Stomach (tissue), 9 donors: ENCODE results near the gene CBX7. TPM values are rescaled to one million over a fixed set of nuclear protein-coding genes. Genes with fewer than 3 reads are reported as not detected.

Source experiments
- DNase-seq, 2 donors: peaks; one replicate each; pipeline versions ENCODE4 v3.0.0 to v3.0.0-alpha.2; 2013 to 2019
- H3K27ac ChIP-seq, 5 donors: fragments of 200-600 bp in 4 of 5; sonication (generic) in 4 of 5; one replicate each; pipeline ENCODE4 v1.5.1; 2013 to 2019; ENCODE audit warnings: mild to moderate bottlenecking in 1 of 5, moderate library complexity in 1 of 5
- H3K27me3 ChIP-seq, 3 donors: fragments of 200-600 bp; sonication (generic); one replicate each; pipeline ENCODE4 v1.5.1; 2017 to 2019; ENCODE audit warnings: mixed run types in 1 of 3
- H3K36me3 ChIP-seq, 4 donors: fragments of 200-600 bp; sonication (generic); 1 replicate in 3 of 4; 2 replicates in 1 of 4; pipeline ENCODE4 v1.5.1; 2016 to 2019
- H3K4me1 ChIP-seq, 4 donors: fragments of 200-600 bp; sonication (generic); one replicate each; pipeline ENCODE4 v1.5.1; 2016 to 2019
- H3K4me3 ChIP-seq, 4 donors: fragments of 200-600 bp; sonication (generic) in 3 of 4; one replicate each; pipeline ENCODE4 v1.5.1; 2016 to 2019; ENCODE audit warnings: mild to moderate bottlenecking in 1 of 4
- H3K9me3 ChIP-seq, 4 donors: fragments of 200-600 bp; sonication (generic); one replicate each; pipeline ENCODE4 v1.5.1; 2016 to 2019
- EP300 ChIP-seq: sonication (generic); formaldehyde crosslinking; IDR thresholded peaks from one replicate; pipeline ENCODE4 v1.6.1; 2017; ENCODE audit warnings: antibody characterized with exemption
- POLR2A ChIP-seq, 4 donors: fragments of 450-650 bp; IDR thresholded peaks; one replicate each; pipeline ENCODE4 v1.6.1; 2016; ENCODE audit warnings: antibody characterized with exemption in 4 of 4, control low read depth in 2 of 4, mild to moderate bottlenecking in 1 of 4, moderate library complexity in 1 of 4
- POLR2AphosphoS5 ChIP-seq, 3 donors: sonication (generic); formaldehyde crosslinking; IDR thresholded peaks; one replicate each; pipeline ENCODE4 v1.6.1; 2016; ENCODE audit warnings: antibody characterized with exemption in 3 of 3
- WGBS, 5 donors: extraction: QIAGEN DNeasy Blood & Tissue Kit in 3 of 5; methylation state at CpG; one replicate each; pipeline versions ENCODE4 v1.1.5 to v1.1.7; 2013 to 2018; 5-methylcytosine and 5-hydroxymethylcytosine counted together
- intact Hi-C: fragments of 100-400 bp; cut with DNase I; formaldehyde crosslinking; loops from one replicate; pipeline ENCODE4 v1.15.1; 2023; ENCODE audit warnings: low total_unique reads
- polyA plus RNA-seq, 3 donors: library from polyadenylated mRNA; stranded (reverse); fragments of 200-250 nt; gene quantifications; one replicate each; pipeline ENCODE4 v1.2.3, GENCODE V29; 2013
- total RNA-seq, 5 donors: library from RNA; depleted of rRNA; stranded (reverse); fragments of >200 nt; gene quantifications; one replicate each; pipeline versions ENCODE4 v1.1.0 to v1.2.3, GENCODE V29; 2014 to 2016
- TF ChIP-seq, protein P1 (sequence below), 7 experiments: fragments of 450-650 bp in 4 of 7; fragments of 200-600 bp in 3 of 7; sonication (generic) in 3 of 7; IDR thresholded peaks; one replicate each; pipeline ENCODE4 v1.5.1; 2016 to 2019; ENCODE audit warnings: antibody characterized with exemption in 7 of 7, control low read depth in 2 of 7, mild to moderate bottlenecking in 1 of 7
- donor health status: healthy with polysubstance abuse.
- donor health status: Bipolar disorder and iron deficiency.
- donor health status: healthy.

CBX7 gene
- total and polyA plus RNA-seq, 8 donors = 10.1 to 84.6 (median 29.7) TPM

DNA sequence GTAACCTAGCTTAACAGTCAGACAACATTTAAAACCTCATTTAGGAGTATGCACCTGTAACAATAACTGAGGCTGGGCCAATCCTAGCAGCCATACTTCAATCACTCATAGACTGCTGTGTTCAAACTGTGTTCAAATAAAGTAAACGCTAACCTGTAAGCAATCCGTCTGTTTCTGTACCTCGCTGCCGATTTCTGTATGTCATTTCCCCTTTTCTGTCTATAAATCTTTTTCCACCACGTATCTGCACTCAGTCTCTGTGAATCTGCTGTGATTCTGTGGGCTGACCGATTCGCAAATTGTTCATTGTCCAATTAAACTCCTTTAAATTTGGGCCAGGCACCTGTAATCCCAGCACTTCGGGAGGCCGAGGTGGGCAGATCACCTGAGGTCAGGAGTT, 43.1 kb downstream of the CBX7 start:
- Histone ChIP-seq H3K27ac (no peak overlapping the region), H3K4me1 (no peaks in the 10 kb centered on the region), H3K27me3 (peaks cover 0 to 16% (median 0%) of the 10 kb centered on the region in 3 donors), H3K36me3 (no peaks in the 10 kb centered on the region), H3K4me3 (no peak overlapping the region), H3K9me3 (no peaks in the 10 kb centered on the region)
- WGBS, 5 donors = 78 to 86% (median 81%) methylated on average over 9 of the region's 9 CpGs
- no peak for DNase-seq
- TF ChIP-seq, protein P1, sequence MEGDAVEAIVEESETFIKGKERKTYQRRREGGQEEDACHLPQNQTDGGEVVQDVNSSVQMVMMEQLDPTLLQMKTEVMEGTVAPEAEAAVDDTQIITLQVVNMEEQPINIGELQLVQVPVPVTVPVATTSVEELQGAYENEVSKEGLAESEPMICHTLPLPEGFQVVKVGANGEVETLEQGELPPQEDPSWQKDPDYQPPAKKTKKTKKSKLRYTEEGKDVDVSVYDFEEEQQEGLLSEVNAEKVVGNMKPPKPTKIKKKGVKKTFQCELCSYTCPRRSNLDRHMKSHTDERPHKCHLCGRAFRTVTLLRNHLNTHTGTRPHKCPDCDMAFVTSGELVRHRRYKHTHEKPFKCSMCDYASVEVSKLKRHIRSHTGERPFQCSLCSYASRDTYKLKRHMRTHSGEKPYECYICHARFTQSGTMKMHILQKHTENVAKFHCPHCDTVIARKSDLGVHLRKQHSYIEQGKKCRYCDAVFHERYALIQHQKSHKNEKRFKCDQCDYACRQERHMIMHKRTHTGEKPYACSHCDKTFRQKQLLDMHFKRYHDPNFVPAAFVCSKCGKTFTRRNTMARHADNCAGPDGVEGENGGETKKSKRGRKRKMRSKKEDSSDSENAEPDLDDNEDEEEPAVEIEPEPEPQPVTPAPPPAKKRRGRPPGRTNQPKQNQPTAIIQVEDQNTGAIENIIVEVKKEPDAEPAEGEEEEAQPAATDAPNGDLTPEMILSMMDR (IDR thresholded peaks at IDR 0.05) = no peak
- no peak for TF ChIP-seq EP300
- intact Hi-C loops = no loop called here

DNA sequence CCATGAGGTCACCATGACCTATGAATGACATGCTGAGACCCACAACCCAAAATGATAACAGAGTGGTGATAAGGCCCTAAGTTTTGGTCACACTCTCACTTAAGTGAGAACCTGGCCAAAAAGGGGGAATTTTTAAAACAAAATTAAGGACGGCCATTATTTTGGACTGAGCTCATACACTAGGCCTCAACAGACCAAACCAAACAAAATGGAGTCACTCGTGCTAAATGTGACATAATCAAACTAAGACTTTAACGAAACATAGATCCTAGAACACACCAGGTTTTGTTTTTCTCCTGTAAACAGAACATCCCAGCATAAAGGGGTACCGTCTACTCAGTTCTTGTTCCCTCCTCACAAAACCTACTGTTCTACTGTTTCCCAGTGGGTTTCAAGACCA, 44.0 kb downstream of the CBX7 start:
- no peaks in the 10 kb centered on the region for H3K9me3 ChIP-seq
- no peaks in the 10 kb centered on the region for H3K4me1 ChIP-seq
- no peak overlapping the region for H3K4me3 ChIP-seq
- H3K27ac ChIP-seq = no peak overlapping the region
- no peaks in the 10 kb centered on the region for H3K36me3 ChIP-seq
- peaks cover 0 to 10% (median 0%) of the 10 kb centered on the region in 3 donors for H3K27me3 ChIP-seq
- TF ChIP-seq, protein P1 (IDR thresholded peaks at IDR 0.05) = no peak
- TF ChIP-seq POLR2AphosphoS5 (IDR thresholded peaks at IDR 0.05) (no peak), EP300 (no peak), POLR2A (IDR thresholded peaks at IDR 0.05) (no peak)
- DNase-seq = no peak
- 93 to 96% (median 94%) methylated on average over 4 of the region's 4 CpGs for WGBS, 5 donors
- intact Hi-C loops = no loop called here

DNA sequence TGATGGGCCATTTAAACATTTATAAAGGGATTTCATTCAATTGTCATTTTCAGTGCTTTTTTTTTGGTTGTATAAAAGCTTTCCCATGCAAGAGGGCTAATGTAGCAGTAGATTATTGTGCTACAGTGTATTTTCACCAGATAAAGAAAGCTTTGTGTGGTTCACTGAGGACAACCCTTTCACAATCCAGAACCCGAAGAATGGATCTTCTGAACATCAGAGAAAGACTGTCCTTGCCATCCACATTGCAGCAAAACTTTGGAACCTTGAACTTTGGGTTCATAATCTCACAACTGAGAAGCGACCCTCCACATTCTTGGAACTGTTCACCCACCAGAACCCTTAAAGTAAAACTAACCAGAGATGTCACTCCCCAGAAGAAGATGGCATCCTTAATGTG, 46.2 kb downstream of the CBX7 start:
- Histone ChIP-seq H3K27me3 (peaks cover 0 to 5% (median 0%) of the 10 kb centered on the region in 3 donors), H3K36me3 (no peaks in the 10 kb centered on the region), H3K9me3 (no peaks in the 10 kb centered on the region), H3K27ac (no peak overlapping the region), H3K4me1 (no peaks in the 10 kb centered on the region), H3K4me3 (no peak overlapping the region)
- TF ChIP-seq EP300 (no peak), POLR2A (IDR thresholded peaks at IDR 0.05) (no peak), POLR2AphosphoS5 (IDR thresholded peaks at IDR 0.05) (no peak)
- TF ChIP-seq, protein P1 (IDR thresholded peaks at IDR 0.05) = no peak
- DNase-seq = no peak
- intact Hi-C loops = no loop called here
- WGBS, 5 donors = 73 to 83% (median 75%) methylated on average over 2 of the region's 2 CpGs

DNA sequence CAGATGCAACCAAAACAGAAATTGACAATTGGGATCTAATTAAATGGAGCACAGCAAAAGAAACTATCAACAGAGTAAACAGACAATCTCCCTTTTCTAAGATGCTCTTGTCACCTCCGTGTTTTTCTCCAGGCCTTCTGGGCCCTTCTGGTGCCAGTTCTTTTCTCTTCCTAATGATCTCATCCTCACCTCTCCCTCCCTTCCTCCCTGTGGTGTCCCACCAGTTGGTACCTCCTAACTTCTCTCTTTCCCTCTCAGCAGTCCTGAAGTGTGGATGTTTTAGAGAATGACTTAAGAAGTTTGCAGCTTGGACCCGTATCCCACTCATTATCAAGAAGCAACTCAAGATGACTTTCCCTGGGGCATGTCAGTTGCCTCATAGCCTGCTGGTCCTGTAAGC, 49.0 kb downstream of the CBX7 start:
- Histone ChIP-seq H3K9me3 (no peaks in the 10 kb centered on the region), H3K27me3 (no peaks in the 10 kb centered on the region), H3K27ac (no peak overlapping the region), H3K4me3 (no peak overlapping the region), H3K36me3 (no peaks in the 10 kb centered on the region), H3K4me1 (no peaks in the 10 kb centered on the region)
- TF ChIP-seq POLR2AphosphoS5 (IDR thresholded peaks at IDR 0.05) (no peak), POLR2A (IDR thresholded peaks at IDR 0.05) (no peak), EP300 (no peak)
- intact Hi-C loops = no loop called here
- no peak for DNase-seq
- 73 to 80% (median 74%) methylated on average over 2 of the region's 2 CpGs for WGBS, 5 donors

DNA sequence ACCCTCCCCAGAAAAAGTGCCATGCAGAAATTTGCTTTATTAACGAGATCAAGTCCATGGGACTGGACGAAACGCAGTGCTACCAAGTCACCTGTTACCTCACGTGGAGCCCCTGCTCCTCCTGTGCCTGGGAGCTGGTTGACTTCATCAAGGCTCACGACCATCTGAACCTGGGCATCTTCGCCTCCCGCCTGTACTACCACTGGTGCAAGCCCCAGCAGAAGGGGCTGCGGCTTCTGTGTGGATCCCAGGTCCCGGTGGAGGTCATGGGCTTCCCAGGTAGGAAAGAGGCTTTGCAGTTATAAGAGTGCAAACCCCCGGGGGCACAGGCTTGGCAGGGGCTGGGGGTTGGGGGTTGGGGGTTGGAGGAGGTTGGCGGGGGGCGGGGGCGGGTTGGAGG, 51.3 kb downstream of the CBX7 start:
- TF ChIP-seq EP300 (no peak), POLR2A (IDR thresholded peaks at IDR 0.05) (no peak), POLR2AphosphoS5 (IDR thresholded peaks at IDR 0.05) (no peak)
- TF ChIP-seq, protein P1 (IDR thresholded peaks at IDR 0.05) = no peak
- no peaks in the 10 kb centered on the region for H3K36me3 ChIP-seq
- no peaks in the 10 kb centered on the region for H3K9me3 ChIP-seq
- H3K4me1 ChIP-seq = peaks cover 0 to 16% (median 10%) of the 10 kb centered on the region in 4 donors
- H3K27ac ChIP-seq = no peak overlapping the region
- H3K27me3 ChIP-seq = no peaks in the 10 kb centered on the region
- no peak overlapping the region for H3K4me3 ChIP-seq
- intact Hi-C loops = no loop called here
- DNase-seq = no peak
- 69 to 85% (median 83%) methylated on average over 4 to 13 of the region's 13 CpGs for WGBS, 5 donors
